ENCODE measurements around the gene SGSM1. TPM values are rescaled to one million over a fixed set of nuclear protein-coding genes. Genes with fewer than 3 reads are reported as not detected.
A peak's percentile ranks its signal among the peaks of the same experiment; 100 is the strongest.

Gene SGSM1
- total and polyA plus RNA-seq, 9 of the 15 experiments (the other 6 are each of a cell fraction or from before 2014, with no cell fraction given), result not detected

GRCh38 chr22:24803064-24803542 is 2.9 kb upstream of the SGSM1 start:
- no TSS peak for BruUV-seq (replicated peaks)
- WGBS (ENCODE audit: insufficient coverage, low coverage, missing lambda C conversion rate), result 25% methylated on average over 3 of the region's 3 CpGs
- H3K4me3 ChIP-seq, result no peak overlapping the region
- intact Hi-C loops (cut with micrococcal nuclease), result loop anchor here (5.0 kb wide), 1 partner anchor 36 kb away; no protein-coding TSS in a partner anchor
- H4K20me1 ChIP-seq (replicated peaks; ENCODE audit: control insufficient read depth, insufficient read depth, low read length), result no peaks in the 10 kb centered on the region
- ATAC-seq (peak; percentile 66), DNase-seq (ENCODE audit: extremely low read depth in 1 of 4, low spot score in 3 of 4) (peak; percentile 52 to 67 (median 60)), FAIRE-seq (peak; percentile 83)
- H3K9ac ChIP-seq (ENCODE audit: insufficient read depth in 1 of 2, low read depth in 2 of 2, low read length in 2 of 2), result no peak overlapping the region
- H3K27ac ChIP-seq (ENCODE audit: extremely low read depth, low read depth, low read length), result no peak overlapping the region
- CTCF ChIA-PET (ENCODE audit: low intra/inter-chr PET ratio), result interaction anchor here (0.6 kb wide), 1 partner anchor 742 kb away, joined by 3 read pairs; no protein-coding TSS in a partner anchor
- H3K79me2 ChIP-seq (ENCODE audit: control insufficient read depth, insufficient read depth, low read length), result no peaks in the 10 kb centered on the region
- POLR2A ChIA-PET, result interaction anchor here (0.5 to 0.7 kb wide), 2 partner anchors 18 to 293 kb away, joined by 3 read pairs; no protein-coding TSS in a partner anchor
- no peaks in the 10 kb centered on the region for H3K9me1 ChIP-seq (ENCODE audit: control insufficient read depth, insufficient read depth, low read length)
- in situ Hi-C loops (cut with MboI), result no loop called here
- no peak overlapping the region for H3K4me2 ChIP-seq (ENCODE audit: insufficient read depth, low read length)
- H3K9me3 ChIP-seq (replicated peaks; ENCODE audit: control insufficient read depth, insufficient read depth, low read depth, low read length), result no peaks in the 10 kb centered on the region
- peaks cover 0 to 10% of the 10 kb centered on the region in 2 experiments; a peak in 2 of 5 replicates for H3K4me1 ChIP-seq (replicated peaks in 1 of 2; ENCODE audit: control insufficient read depth in 2 of 2, insufficient read depth in 2 of 2, low read length in 2 of 2)
- no peak overlapping the region for H2AFZ ChIP-seq (ENCODE audit: low read depth, low read length)
- 0 out of 4 replicates have a peak, but pooled peaks of 1 of the 2 experiments have one; percentile 25 for TF ChIP-seq RAD21 (CRISPR knock-in tag; conservative IDR thresholded peaks at IDR 0.05 in 1 of 2, IDR thresholded peaks at IDR 0.05 in 1 of 2)
- TF ChIP-seq SMC3 (conservative IDR thresholded peaks at IDR 0.05; ENCODE audit: insufficient read depth, low read depth, low read length), result no peak
- peak; percentile 75 to 90 (median 84) for TF ChIP-seq CTCF (IDR thresholded peaks at IDR 0.05 in 2 of 3, conservative IDR thresholded peaks at IDR 0.05 in 1 of 3; ENCODE audit: insufficient read depth in 2 of 3, low read depth in 1 of 3, low read length in 3 of 3)
- no peaks in the 10 kb centered on the region for H3K36me3 ChIP-seq (ENCODE audit: control insufficient read depth, insufficient read depth, low read length)
- H3K27me3 ChIP-seq (ENCODE audit: control insufficient read depth in 2 of 2, insufficient read depth in 2 of 2, low read length in 2 of 2), result peaks cover 8 to 21% of the 10 kb centered on the region in 2 experiments; a peak in 3 of 5 replicates
